Measurements from ENCODE around the gene PNLIPRP2.

The PNLIPRP2 gene

DNA sequence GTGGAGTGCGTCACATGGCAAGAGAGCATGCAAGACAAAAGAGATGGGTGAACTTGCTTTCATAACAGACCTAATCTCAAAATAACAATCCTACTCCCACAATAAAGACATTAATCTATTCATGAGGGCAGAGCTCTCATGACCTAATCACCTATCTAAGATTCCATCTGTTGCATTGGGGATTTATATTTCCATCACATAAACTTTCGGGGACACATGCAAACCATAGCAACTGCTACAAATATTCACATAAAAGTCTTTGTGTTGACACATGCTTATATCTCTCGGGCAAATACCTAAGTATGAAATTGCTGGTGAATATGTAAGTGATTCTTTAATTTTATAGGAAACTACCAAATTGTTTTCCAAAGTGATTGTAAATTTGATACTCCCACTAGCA is 46.0 kb upstream of the PNLIPRP2 start (continued):
- TF ChIP-seq, protein P1, sequence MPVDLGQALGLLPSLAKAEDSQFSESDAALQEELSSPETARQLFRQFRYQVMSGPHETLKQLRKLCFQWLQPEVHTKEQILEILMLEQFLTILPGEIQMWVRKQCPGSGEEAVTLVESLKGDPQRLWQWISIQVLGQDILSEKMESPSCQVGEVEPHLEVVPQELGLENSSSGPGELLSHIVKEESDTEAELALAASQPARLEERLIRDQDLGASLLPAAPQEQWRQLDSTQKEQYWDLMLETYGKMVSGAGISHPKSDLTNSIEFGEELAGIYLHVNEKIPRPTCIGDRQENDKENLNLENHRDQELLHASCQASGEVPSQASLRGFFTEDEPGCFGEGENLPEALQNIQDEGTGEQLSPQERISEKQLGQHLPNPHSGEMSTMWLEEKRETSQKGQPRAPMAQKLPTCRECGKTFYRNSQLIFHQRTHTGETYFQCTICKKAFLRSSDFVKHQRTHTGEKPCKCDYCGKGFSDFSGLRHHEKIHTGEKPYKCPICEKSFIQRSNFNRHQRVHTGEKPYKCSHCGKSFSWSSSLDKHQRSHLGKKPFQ (tag by site-specific recombination; IDR thresholded peaks at IDR 0.05): no peak
- no peak for TF ChIP-seq KLF16 (tag by site-specific recombination; IDR thresholded peaks at IDR 0.05)

DNA sequence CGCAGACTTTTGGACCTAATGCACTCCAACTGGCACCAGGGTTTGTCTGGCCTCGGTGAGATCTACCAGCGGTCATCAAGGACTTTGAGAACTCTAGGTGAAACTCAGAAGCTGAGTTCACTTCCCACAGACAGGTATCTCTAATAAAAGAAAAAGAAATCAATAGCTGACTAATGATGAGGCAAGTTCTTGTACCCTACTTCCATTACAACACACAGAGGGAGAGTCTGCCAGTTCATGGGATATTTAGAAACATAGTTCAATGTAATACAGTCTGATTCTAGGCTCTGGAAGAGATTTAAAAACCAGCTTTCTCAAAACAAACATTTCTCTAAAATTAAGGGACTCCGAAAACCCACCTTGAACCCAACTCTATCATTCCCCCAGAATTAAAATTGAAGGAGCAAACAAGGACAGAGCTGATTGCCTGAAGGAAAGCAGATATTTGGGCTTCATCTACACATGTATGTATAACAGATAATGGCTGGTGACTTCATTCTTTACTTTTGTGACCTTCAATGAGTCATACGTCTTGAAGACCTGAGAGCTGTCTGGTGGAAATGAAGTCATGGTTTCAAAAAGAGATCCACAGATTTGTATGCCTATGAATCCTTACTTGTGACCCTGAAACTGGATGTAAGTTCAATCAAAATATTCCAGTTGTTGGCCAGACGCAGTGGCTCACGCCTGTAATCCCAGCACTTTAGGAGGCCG is 32.7 kb upstream of the PNLIPRP2 start:
- TF ChIP-seq ZBTB21 (tag by site-specific recombination; IDR thresholded peaks at IDR 0.05) (peak; percentile 66; the same call in 1 of the 2 replicates), ZNF600 (tag by site-specific recombination; IDR thresholded peaks at IDR 0.05) (no peak), ZNF335 (tag by site-specific recombination; conservative IDR thresholded peaks at IDR 0.05) (0 out of 2 replicates have a peak, but pooled peaks have one; percentile 39), ZFP37 (tag by site-specific recombination; IDR thresholded peaks at IDR 0.05) (0 out of 2 replicates have a peak, but pooled peaks have one; percentile 49), ZIC2 (tag by site-specific recombination; IDR thresholded peaks at IDR 0.05) (no peak), ZBTB20 (tag by site-specific recombination; IDR thresholded peaks at IDR 0.05) (peak; percentile 38; the same call in 1 of the 2 replicates), ZNF629 (tag by site-specific recombination; IDR thresholded peaks at IDR 0.05) (peak; percentile 84), ZNF366 (tag by site-specific recombination; conservative IDR thresholded peaks at IDR 0.05) (peak; percentile 66), ZNF184 (tag by site-specific recombination; IDR thresholded peaks at IDR 0.05) (peak; percentile 37; the same call in 1 of the 2 replicates), ZNF155 (tag by site-specific recombination; IDR thresholded peaks at IDR 0.05) (no peak), ZNF660 (tag by site-specific recombination; IDR thresholded peaks at IDR 0.05) (peak; percentile 41; the same call in 1 of the 2 replicates), ZNF350 (tag by site-specific recombination; IDR thresholded peaks at IDR 0.05) (no peak), ZNF426 (tag by site-specific recombination; IDR thresholded peaks at IDR 0.05) (no peak)
- TF ChIP-seq, protein P2, sequence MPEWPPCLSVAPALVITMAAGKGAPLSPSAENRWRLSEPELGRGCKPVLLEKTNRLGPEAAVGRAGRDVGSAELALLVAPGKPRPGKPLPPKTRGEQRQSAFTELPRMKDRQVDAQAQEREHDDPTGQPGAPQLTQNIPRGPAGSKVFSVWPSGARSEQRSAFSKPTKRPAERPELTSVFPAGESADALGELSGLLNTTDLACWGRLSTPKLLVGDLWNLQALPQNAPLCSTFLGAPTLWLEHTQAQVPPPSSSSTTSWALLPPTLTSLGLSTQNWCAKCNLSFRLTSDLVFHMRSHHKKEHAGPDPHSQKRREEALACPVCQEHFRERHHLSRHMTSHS (tag by site-specific recombination; IDR thresholded peaks at IDR 0.05): no peak
- TF ChIP-seq, protein P3, sequence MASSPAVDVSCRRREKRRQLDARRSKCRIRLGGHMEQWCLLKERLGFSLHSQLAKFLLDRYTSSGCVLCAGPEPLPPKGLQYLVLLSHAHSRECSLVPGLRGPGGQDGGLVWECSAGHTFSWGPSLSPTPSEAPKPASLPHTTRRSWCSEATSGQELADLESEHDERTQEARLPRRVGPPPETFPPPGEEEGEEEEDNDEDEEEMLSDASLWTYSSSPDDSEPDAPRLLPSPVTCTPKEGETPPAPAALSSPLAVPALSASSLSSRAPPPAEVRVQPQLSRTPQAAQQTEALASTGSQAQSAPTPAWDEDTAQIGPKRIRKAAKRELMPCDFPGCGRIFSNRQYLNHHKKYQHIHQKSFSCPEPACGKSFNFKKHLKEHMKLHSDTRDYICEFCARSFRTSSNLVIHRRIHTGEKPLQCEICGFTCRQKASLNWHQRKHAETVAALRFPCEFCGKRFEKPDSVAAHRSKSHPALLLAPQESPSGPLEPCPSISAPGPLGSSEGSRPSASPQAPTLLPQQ (tag by site-specific recombination; IDR thresholded peaks at IDR 0.05): peak; percentile 36; the same call in 1 of the 2 replicates
- CTCF ChIA-PET: interaction anchor here (0.5 to 0.6 kb wide), 2 partner anchors 297 to 467 kb away, joined by 3 to 4 read pairs; no protein-coding TSS in a partner anchor
- Histone ChIP-seq H3K27ac (ENCODE audit: extremely low read depth, low read depth, low read length) (no peak overlapping the region), H3K4me3 (ENCODE audit: low read depth, low read length) (no peak overlapping the region), H3K9me3 (ENCODE audit: control insufficient read depth, insufficient read depth, low read depth, low read length) (no peaks in the 10 kb centered on the region), H3K36me3 (ENCODE audit: control insufficient read depth in 2 of 2, insufficient read depth in 1 of 2, low read length in 2 of 2) (no peaks in the 10 kb centered on the region), H3K4me1 (ENCODE audit: control insufficient read depth, insufficient read depth, low read length) (peaks cover 9% of the 10 kb centered on the region)
- POLR2A ChIA-PET: no interaction called here

DNA sequence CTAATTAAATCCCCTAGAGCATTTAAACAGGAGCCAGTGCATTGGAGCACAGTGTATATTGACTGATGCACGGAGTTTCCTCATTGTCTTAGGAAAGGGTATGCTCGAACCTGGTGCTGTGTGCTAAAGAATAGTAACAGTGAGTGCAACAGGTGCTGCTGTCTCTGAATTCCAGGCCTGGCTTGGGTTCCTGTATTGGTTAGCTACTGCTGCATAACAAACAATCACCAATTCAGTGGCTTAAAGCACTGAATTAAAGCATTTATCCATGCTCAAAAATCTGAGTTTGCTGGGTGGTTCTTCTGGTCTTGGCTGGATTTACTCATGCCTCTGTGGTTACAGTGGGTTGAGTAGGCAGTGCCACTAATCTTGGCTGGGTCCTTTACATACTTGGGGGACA is 31.8 kb upstream of the PNLIPRP2 start:
- H3K36me3 ChIP-seq (ENCODE audit: control insufficient read depth in 2 of 2, insufficient read depth in 1 of 2, low read length in 2 of 2): no peaks in the 10 kb centered on the region
- TF ChIP-seq SCRT2 (tag by site-specific recombination; IDR thresholded peaks at IDR 0.05) (peak; percentile 81), RBAK (tag by site-specific recombination; IDR thresholded peaks at IDR 0.05) (peak; percentile 96), ZNF155 (tag by site-specific recombination; IDR thresholded peaks at IDR 0.05) (no peak), SETDB1 (IDR thresholded peaks at IDR 0.05; ENCODE audit: insufficient read length, low read length) (peak; percentile 12), ZNF837 (tag by site-specific recombination; IDR thresholded peaks at IDR 0.05) (no peak)
- H3K27ac ChIP-seq (ENCODE audit: extremely low read depth, low read depth, low read length): no peak overlapping the region
- H3K4me1 ChIP-seq (ENCODE audit: control insufficient read depth, insufficient read depth, low read length): peaks cover 9% of the 10 kb centered on the region
- no peaks in the 10 kb centered on the region for H3K9me3 ChIP-seq (ENCODE audit: control insufficient read depth, insufficient read depth, low read depth, low read length)
- POLR2A ChIA-PET: no interaction called here
- H3K4me3 ChIP-seq (ENCODE audit: low read depth, low read length): no peak overlapping the region
- CTCF ChIA-PET: interaction anchor here (0.7 kb wide), 1 partner anchor 10 kb away, joined by 3 read pairs; no protein-coding TSS in a partner anchor

All from HEK293 (cell line).